ENCODE measurements around the gene PRMT7.

The PRMT7 gene

DNA sequence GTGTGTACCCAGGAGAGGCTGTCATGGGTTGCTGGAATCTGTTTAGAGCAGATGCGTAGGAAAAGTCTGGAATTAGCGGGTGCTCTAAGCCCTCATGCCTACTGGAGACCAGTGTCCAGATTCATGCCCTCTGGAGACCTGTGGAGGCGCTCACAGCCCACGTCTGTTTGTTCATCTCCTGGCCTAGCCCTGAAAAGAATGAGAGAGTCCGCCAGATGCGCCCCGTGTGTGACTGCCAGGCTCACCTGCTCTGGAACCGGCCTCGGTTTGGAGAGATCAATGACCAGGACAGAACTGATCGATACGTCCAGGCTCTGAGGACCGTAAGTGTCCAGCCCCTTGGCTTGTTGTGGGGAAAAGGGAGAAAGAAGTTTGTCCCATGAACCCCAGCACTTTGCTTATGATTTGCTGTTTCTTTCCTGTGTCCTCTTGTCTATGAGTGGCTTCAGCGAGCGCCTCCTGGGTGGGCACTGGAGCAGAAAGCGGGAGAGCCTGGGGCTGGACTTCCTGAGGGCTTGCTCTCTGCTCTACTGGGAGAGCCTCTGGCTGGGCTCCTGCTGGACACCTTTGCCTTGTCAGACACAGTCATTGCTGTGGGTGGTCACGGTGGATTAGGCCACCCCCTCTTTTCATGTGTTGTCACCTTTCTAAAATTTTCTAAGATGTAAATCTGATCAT is 35.3 kb downstream of the PRMT7 start:
- no peak overlapping the region for H2AK5ac ChIP-seq (ENCODE audit: low read depth, low read length)
- no peak overlapping the region for H3K27ac ChIP-seq (replicated peaks; ENCODE audit: low read length)
- peaks cover 48 to 99% of the 10 kb centered on the region in 2 donors for H3K36me3 ChIP-seq (replicated peaks in 1 of 2; ENCODE audit: control insufficient read depth in 2 of 2, insufficient read depth in 2 of 2, low read length in 2 of 2)
- no peak overlapping the region for H3K9ac ChIP-seq (ENCODE audit: low read depth, low read length, poor library complexity)
- H3K14ac ChIP-seq (ENCODE audit: low read length): no peak overlapping the region
- H2AFZ ChIP-seq (ENCODE audit: low read length): no peak overlapping the region
- H2BK5ac ChIP-seq (ENCODE audit: low read length): no peak overlapping the region
- no peak overlapping the region for H3K23ac ChIP-seq (ENCODE audit: low read depth, low read length, poor library complexity)
- no peak overlapping the region for H2BK15ac ChIP-seq (ENCODE audit: low read length)
- no peaks in the 10 kb centered on the region for H3K9me3 ChIP-seq (replicated peaks in 1 of 2; ENCODE audit: control insufficient read depth in 2 of 2, insufficient read depth in 1 of 2, low read depth in 1 of 2, low read length in 2 of 2)
- H3K18ac ChIP-seq (ENCODE audit: low read length): no peak overlapping the region
- H3K4me3 ChIP-seq (ENCODE audit: low read length in 2 of 2): no peak overlapping the region
- H3K4me2 ChIP-seq (ENCODE audit: insufficient read depth, low read length, poor library complexity, severe bottlenecking): no peak overlapping the region
- H3K79me1 ChIP-seq (ENCODE audit: low read depth, low read length): peaks cover 2% of the 10 kb centered on the region
- H3K27me3 ChIP-seq (ENCODE audit: control insufficient read depth in 3 of 3, insufficient read depth in 3 of 3, low read depth in 1 of 3, low read length in 3 of 3): no peaks in the 10 kb centered on the region
- H4K8ac ChIP-seq (ENCODE audit: low read depth, low read length): no peak overlapping the region
- no peaks in the 10 kb centered on the region for H3K4me1 ChIP-seq (ENCODE audit: control insufficient read depth in 2 of 2, insufficient read depth in 1 of 2, low read depth in 1 of 2, low read length in 2 of 2)
- no peak overlapping the region for H4K91ac ChIP-seq (ENCODE audit: low read depth, low read length, poor library complexity)
- no peak overlapping the region for H2BK120ac ChIP-seq (ENCODE audit: low read depth, low read length)
- WGBS, 2 donors (ENCODE audit: extremely low coverage in 2 of 2, insufficient read length in 2 of 2, insufficient replicate concordance in 1 of 2): no CpG with 5 or more reads among the region's 16 CpGs
- H3K4ac ChIP-seq (ENCODE audit: low read length): no peak overlapping the region
- DNase-seq (ENCODE audit: low spot score): no peak
- H2BK12ac ChIP-seq (ENCODE audit: low read length): no peak overlapping the region

DNA sequence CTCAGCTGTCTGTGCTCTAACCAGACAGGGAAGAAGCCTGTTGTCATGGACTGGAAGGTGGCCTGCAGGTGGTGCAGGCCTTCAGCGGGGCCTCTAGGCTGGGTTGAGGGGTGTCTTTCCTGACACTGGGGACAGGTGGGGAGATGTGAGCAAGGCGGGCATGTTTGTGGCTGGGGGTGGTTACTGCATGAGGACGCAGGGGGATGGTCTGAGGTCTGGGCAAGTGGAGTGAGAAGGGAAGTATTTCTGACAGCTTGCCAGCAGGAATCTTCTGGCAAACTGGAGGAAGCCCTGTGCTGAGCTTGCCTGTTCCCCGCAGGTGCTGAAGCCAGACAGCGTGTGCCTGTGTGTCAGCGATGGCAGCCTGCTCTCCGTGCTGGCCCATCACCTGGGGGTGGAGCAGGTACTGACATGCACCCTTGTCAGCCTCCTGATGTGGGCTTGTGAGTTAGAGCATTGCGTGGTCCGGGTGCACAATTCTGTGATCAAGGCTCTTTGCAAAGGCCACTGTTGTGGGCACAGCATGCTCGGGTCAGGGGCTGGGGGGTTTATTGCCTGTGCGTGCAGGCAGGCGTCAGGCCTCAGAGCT is 36.2 kb downstream of the PRMT7 start:
- Histone ChIP-seq H4K91ac (ENCODE audit: low read depth, low read length, poor library complexity) (no peak overlapping the region), H4K8ac (ENCODE audit: low read depth, low read length) (no peak overlapping the region), H2BK15ac (ENCODE audit: low read length) (no peak overlapping the region), H2BK120ac (ENCODE audit: low read depth, low read length) (no peak overlapping the region), H3K79me1 (ENCODE audit: low read depth, low read length) (peaks cover 2% of the 10 kb centered on the region), H3K9me3 (replicated peaks in 1 of 2; ENCODE audit: control insufficient read depth in 2 of 2, insufficient read depth in 1 of 2, low read depth in 1 of 2, low read length in 2 of 2) (no peaks in the 10 kb centered on the region), H3K18ac (ENCODE audit: low read length) (no peak overlapping the region), H3K4ac (ENCODE audit: low read length) (peak overlapping the region; percentile 11), H2AK5ac (ENCODE audit: low read depth, low read length) (no peak overlapping the region), H2BK5ac (ENCODE audit: low read length) (no peak overlapping the region), H3K27ac (replicated peaks; ENCODE audit: low read length) (no peak overlapping the region), H3K4me1 (ENCODE audit: control insufficient read depth in 2 of 2, insufficient read depth in 1 of 2, low read depth in 1 of 2, low read length in 2 of 2) (no peaks in the 10 kb centered on the region), H3K9ac (ENCODE audit: low read depth, low read length, poor library complexity) (no peak overlapping the region), H3K14ac (ENCODE audit: low read length) (peak overlapping the region; percentile 5), H3K4me2 (ENCODE audit: insufficient read depth, low read length, poor library complexity, severe bottlenecking) (no peak overlapping the region), H2AFZ (ENCODE audit: low read length) (no peak overlapping the region), H3K27me3 (ENCODE audit: control insufficient read depth in 3 of 3, insufficient read depth in 3 of 3, low read depth in 1 of 3, low read length in 3 of 3) (no peaks in the 10 kb centered on the region), H2BK12ac (ENCODE audit: low read length) (no peak overlapping the region), H3K4me3 (ENCODE audit: low read length in 2 of 2) (no peak overlapping the region), H3K36me3 (replicated peaks in 1 of 2; ENCODE audit: control insufficient read depth in 2 of 2, insufficient read depth in 2 of 2, low read length in 2 of 2) (peaks cover 53 to 100% of the 10 kb centered on the region in 2 donors), H3K23ac (ENCODE audit: low read depth, low read length, poor library complexity) (no peak overlapping the region)
- WGBS, 2 donors (ENCODE audit: extremely low coverage in 2 of 2, insufficient read length in 2 of 2, insufficient replicate concordance in 1 of 2): no CpG with 5 or more reads among the region's 12 CpGs
- DNase-seq (ENCODE audit: low spot score): no peak

DNA sequence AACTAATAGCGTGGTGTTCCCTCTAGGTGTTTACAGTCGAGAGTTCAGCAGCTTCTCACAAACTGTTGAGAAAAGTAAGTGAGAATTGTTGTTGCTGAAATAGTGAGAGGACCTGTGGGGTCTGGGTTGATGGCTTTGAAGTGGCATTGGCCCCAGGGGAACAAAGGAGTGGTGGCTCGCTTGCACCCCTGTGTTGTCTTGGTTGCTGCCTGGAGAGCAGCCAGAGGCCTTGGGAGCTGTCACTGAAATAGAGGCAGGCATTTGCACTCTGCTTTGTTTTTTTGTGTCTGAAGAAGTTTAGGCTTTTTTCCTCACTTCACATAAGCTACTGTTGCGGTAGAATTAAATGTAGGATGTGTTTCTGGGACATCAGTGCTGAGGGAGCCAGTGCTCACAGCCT is 36.8 kb downstream of the PRMT7 start:
- Histone ChIP-seq H2AFZ (ENCODE audit: low read length) (no peak overlapping the region), H3K14ac (ENCODE audit: low read length) (no peak overlapping the region), H2BK12ac (ENCODE audit: low read length) (no peak overlapping the region), H3K23ac (ENCODE audit: low read depth, low read length, poor library complexity) (no peak overlapping the region), H3K9me3 (replicated peaks in 1 of 2; ENCODE audit: control insufficient read depth in 2 of 2, insufficient read depth in 1 of 2, low read depth in 1 of 2, low read length in 2 of 2) (no peaks in the 10 kb centered on the region), H3K4me3 (ENCODE audit: low read length in 2 of 2) (no peak overlapping the region), H3K36me3 (replicated peaks in 1 of 2; ENCODE audit: control insufficient read depth in 2 of 2, insufficient read depth in 2 of 2, low read length in 2 of 2) (peaks cover 53 to 100% of the 10 kb centered on the region in 2 donors), H3K18ac (ENCODE audit: low read length) (no peak overlapping the region), H4K91ac (ENCODE audit: low read depth, low read length, poor library complexity) (no peak overlapping the region), H3K4ac (ENCODE audit: low read length) (no peak overlapping the region), H2BK15ac (ENCODE audit: low read length) (no peak overlapping the region), H3K4me1 (ENCODE audit: control insufficient read depth in 2 of 2, insufficient read depth in 1 of 2, low read depth in 1 of 2, low read length in 2 of 2) (no peaks in the 10 kb centered on the region), H3K79me1 (ENCODE audit: low read depth, low read length) (peaks cover 2% of the 10 kb centered on the region), H2AK5ac (ENCODE audit: low read depth, low read length) (no peak overlapping the region), H3K4me2 (ENCODE audit: insufficient read depth, low read length, poor library complexity, severe bottlenecking) (no peak overlapping the region), H4K8ac (ENCODE audit: low read depth, low read length) (no peak overlapping the region), H2BK5ac (ENCODE audit: low read length) (no peak overlapping the region), H3K27me3 (ENCODE audit: control insufficient read depth in 3 of 3, insufficient read depth in 3 of 3, low read depth in 1 of 3, low read length in 3 of 3) (no peaks in the 10 kb centered on the region), H3K27ac (replicated peaks; ENCODE audit: low read length) (no peak overlapping the region), H2BK120ac (ENCODE audit: low read depth, low read length) (no peak overlapping the region), H3K9ac (ENCODE audit: low read depth, low read length, poor library complexity) (no peak overlapping the region)
- no peak for DNase-seq (ENCODE audit: low spot score)
- no CpG with 5 or more reads among the region's 4 CpGs for WGBS, 2 donors (ENCODE audit: extremely low coverage in 2 of 2, insufficient read length in 2 of 2, insufficient replicate concordance in 1 of 2)

DNA sequence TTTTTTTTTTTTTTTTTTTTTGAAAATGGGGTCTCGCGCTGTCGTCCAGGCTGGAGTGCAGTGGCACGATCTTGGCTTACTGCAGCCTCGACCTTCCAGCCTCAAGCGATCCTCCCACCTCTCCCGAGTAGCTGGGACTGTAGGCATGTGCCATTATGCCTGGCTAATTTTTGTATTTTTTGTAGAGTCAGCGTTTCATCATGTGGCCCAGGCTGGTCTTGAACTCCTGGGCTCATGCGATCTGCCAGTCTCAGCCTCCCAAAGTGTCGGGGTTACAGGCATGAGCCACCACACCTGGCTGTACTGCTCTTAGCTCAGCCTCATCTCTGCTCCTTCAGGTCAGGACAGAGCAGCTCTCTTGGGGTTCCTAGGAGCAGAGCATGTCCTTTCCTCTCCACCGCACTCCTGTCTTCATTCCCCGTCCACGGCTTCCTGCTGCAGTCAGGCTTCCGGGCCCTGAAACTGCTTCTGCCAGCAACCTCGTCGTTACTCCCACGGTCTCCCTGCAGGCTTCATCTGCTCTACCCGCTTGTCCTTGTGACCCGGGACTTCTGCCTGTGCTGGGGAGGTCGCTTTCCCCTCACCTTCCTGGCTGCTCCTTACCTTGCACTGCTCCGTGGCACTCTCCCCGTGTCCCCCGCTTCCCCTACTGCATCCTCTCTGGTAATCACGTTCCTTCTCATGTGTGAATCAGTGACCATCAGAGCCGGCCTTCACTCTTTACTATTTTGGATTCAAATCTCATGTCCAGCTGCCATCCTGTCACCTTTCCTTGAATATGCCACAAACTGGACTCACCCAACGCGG is 38.0 kb downstream of the PRMT7 start:
- H3K18ac ChIP-seq (ENCODE audit: low read length): no peak overlapping the region
- H2BK12ac ChIP-seq (ENCODE audit: low read length): no peak overlapping the region
- H2AFZ ChIP-seq (ENCODE audit: low read length): no peak overlapping the region
- H2AK5ac ChIP-seq (ENCODE audit: low read depth, low read length): no peak overlapping the region
- peak overlapping the region; percentile 8 for H3K23ac ChIP-seq (ENCODE audit: low read depth, low read length, poor library complexity)
- peaks cover 2% of the 10 kb centered on the region for H3K79me1 ChIP-seq (ENCODE audit: low read depth, low read length)
- H3K27ac ChIP-seq (replicated peaks; ENCODE audit: low read length): no peak overlapping the region
- H3K4me2 ChIP-seq (ENCODE audit: insufficient read depth, low read length, poor library complexity, severe bottlenecking): no peak overlapping the region
- H4K8ac ChIP-seq (ENCODE audit: low read depth, low read length): no peak overlapping the region
- no peaks in the 10 kb centered on the region for H3K9me3 ChIP-seq (replicated peaks in 1 of 2; ENCODE audit: control insufficient read depth in 2 of 2, insufficient read depth in 1 of 2, low read depth in 1 of 2, low read length in 2 of 2)
- no peak overlapping the region for H2BK15ac ChIP-seq (ENCODE audit: low read length)
- no peaks in the 10 kb centered on the region for H3K4me1 ChIP-seq (ENCODE audit: control insufficient read depth in 2 of 2, insufficient read depth in 1 of 2, low read depth in 1 of 2, low read length in 2 of 2)
- no peak overlapping the region for H2BK120ac ChIP-seq (ENCODE audit: low read depth, low read length)
- no CpG with 5 or more reads among the region's 27 CpGs for WGBS, 2 donors (ENCODE audit: extremely low coverage in 2 of 2, insufficient read length in 2 of 2, insufficient replicate concordance in 1 of 2)
- H3K36me3 ChIP-seq (replicated peaks in 1 of 2; ENCODE audit: control insufficient read depth in 2 of 2, insufficient read depth in 2 of 2, low read length in 2 of 2): peaks cover 59 to 100% of the 10 kb centered on the region in 2 donors
- no peak overlapping the region for H3K9ac ChIP-seq (ENCODE audit: low read depth, low read length, poor library complexity)
- H3K4me3 ChIP-seq (ENCODE audit: low read length in 2 of 2): peak overlapping the region in 1 of 2 donors; percentile 49
- H3K4ac ChIP-seq (ENCODE audit: low read length): no peak overlapping the region
- DNase-seq (ENCODE audit: low spot score): no peak
- H2BK5ac ChIP-seq (ENCODE audit: low read length): no peak overlapping the region
- no peak overlapping the region for H4K91ac ChIP-seq (ENCODE audit: low read depth, low read length, poor library complexity)
- no peaks in the 10 kb centered on the region for H3K27me3 ChIP-seq (ENCODE audit: control insufficient read depth in 3 of 3, insufficient read depth in 3 of 3, low read depth in 1 of 3, low read length in 3 of 3)
- H3K14ac ChIP-seq (ENCODE audit: low read length): no peak overlapping the region

All from neuronal stem cell (in vitro differentiated cells).